PFSK-1 (cell line): ENCODE measurements around the gene TBX4.

Experiments used
- POLR2AphosphoS5 ChIP-seq: IDR thresholded peaks from 2 replicates; pipeline ENCODE4 v1.6.1; 2012; ENCODE audit warnings: low read depth, mild to moderate bottlenecking, control low read depth, low read length, moderate library complexity
- SIN3A ChIP-seq: IDR thresholded peaks from 2 replicates; pipeline ENCODE4 v1.6.1; 2012; ENCODE audit warnings: mild to moderate bottlenecking, low read length, moderate library complexity, borderline replicate concordance; ENCODE audit not compliant: insufficient read depth
- TAF1 ChIP-seq: IDR thresholded peaks from 2 replicates; pipeline ENCODE4 v1.6.1; 2012; ENCODE audit warnings: low read length, control low read depth, borderline replicate concordance; ENCODE audit not compliant: insufficient read depth
- TF ChIP-seq, protein P1 (sequence below), 2 experiments: IDR thresholded peaks; 2 replicates each; pipeline versions ENCODE4 v1.6.1 to v1.8.0; 2011 to 2012; ENCODE audit warnings: low read depth in 2 of 2, low read length in 2 of 2, control low read depth in 1 of 2, inconsistent platforms in 1 of 2, mild to moderate bottlenecking in 1 of 2, moderate library complexity in 1 of 2; ENCODE audit not compliant: insufficient read depth in 1 of 2

DNA sequence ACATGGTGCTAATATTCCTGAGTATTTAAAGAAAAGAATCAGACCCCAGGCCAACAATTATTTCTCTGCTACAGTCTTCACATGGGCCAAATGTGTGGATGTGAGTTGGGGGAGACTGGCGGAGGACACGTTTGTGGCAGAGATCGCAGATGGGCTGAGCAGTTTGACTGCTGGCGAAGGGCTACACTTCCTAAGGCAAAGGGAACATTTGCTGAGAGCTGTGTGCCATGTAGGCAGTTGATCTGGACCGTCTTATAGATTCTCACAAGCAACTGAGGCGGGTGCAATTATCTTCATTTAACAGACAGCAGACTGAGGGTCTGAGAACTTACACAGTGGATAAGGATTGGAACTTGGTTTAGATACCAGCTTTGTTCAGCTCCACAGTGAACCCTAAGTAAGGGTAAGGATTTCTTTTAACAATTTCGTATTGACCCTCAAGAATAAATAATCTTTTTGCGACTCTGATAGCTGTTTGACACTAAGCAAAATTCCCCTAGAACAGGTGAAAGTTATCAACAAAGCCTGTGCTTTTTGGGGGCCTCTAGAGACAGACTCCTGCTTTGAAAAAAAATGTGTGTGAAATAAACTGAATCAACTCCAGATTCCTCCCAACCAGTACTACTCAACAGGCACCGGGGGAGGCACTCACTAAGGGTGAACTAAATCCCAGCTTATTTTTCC, 55.3 kb downstream of the TBX4 start:
- no peak for TF ChIP-seq TAF1
- no peak for TF ChIP-seq SIN3A
- TF ChIP-seq, protein P1, sequence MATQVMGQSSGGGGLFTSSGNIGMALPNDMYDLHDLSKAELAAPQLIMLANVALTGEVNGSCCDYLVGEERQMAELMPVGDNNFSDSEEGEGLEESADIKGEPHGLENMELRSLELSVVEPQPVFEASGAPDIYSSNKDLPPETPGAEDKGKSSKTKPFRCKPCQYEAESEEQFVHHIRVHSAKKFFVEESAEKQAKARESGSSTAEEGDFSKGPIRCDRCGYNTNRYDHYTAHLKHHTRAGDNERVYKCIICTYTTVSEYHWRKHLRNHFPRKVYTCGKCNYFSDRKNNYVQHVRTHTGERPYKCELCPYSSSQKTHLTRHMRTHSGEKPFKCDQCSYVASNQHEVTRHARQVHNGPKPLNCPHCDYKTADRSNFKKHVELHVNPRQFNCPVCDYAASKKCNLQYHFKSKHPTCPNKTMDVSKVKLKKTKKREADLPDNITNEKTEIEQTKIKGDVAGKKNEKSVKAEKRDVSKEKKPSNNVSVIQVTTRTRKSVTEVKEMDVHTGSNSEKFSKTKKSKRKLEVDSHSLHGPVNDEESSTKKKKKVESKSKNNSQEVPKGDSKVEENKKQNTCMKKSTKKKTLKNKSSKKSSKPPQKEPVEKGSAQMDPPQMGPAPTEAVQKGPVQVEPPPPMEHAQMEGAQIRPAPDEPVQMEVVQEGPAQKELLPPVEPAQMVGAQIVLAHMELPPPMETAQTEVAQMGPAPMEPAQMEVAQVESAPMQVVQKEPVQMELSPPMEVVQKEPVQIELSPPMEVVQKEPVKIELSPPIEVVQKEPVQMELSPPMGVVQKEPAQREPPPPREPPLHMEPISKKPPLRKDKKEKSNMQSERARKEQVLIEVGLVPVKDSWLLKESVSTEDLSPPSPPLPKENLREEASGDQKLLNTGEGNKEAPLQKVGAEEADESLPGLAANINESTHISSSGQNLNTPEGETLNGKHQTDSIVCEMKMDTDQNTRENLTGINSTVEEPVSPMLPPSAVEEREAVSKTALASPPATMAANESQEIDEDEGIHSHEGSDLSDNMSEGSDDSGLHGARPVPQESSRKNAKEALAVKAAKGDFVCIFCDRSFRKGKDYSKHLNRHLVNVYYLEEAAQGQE (IDR thresholded peaks at IDR 0.05; ENCODE audit: insufficient read depth in 1 of 2, low read depth in 2 of 2, low read length in 2 of 2), result no peak
- TF ChIP-seq POLR2AphosphoS5, result no peak
